Colonic mucosa (tissue), 4 donors: Measurements from ENCODE around the gene GDF9. TPM values are rescaled to one million over a fixed set of nuclear protein-coding genes. Genes with fewer than 3 reads are reported as not detected.

Source experiments
- DNase-seq: peaks from one replicate; pipeline ENCODE4 v3.0.0-alpha.2; 2020
- H3K27ac ChIP-seq: fragments of 200-600 bp; one replicate; pipeline ENCODE4 v1.8.0; 2021
- H3K27me3 ChIP-seq: fragments of 200-600 bp; one replicate; pipeline ENCODE4 v1.8.0; 2021
- H3K36me3 ChIP-seq: fragments of 200-600 bp; one replicate; pipeline ENCODE4 v1.8.0; 2021
- H3K4me1 ChIP-seq: fragments of 200-600 bp; one replicate; pipeline ENCODE4 v1.8.0; 2021; ENCODE audit warnings: mild to moderate bottlenecking
- H3K4me3 ChIP-seq: fragments of 200-600 bp; one replicate; pipeline ENCODE4 v1.8.0; 2021
- H3K9ac ChIP-seq, 2 donors: one replicate each; pipeline ENCODE4 v1.7.0; 2013; ENCODE audit warnings: control low read depth in 2 of 2, low read depth in 2 of 2, low read length in 2 of 2
- H3K9me3 ChIP-seq: fragments of 200-600 bp; one replicate; pipeline ENCODE4 v1.8.0; 2021
- CTCF ChIP-seq: fragments of 200-600 bp; IDR thresholded peaks from one replicate; pipeline ENCODE4 v1.8.0; 2022; ENCODE audit warnings: antibody characterized with exemption, mild to moderate bottlenecking
- intact Hi-C: fragments of 100-400 bp; cut with DNase I; formaldehyde crosslinking; loops from one replicate; pipeline ENCODE4 v1.14.1; 2022
- total RNA-seq, 2 donors: library from RNA; stranded (reverse); fragmentation: NEBNext Ultra II Directional in 1 of 2; extraction: Animal tissue kit (Norgen Biotek cat#: 25700) in 1 of 2; gene quantifications; one replicate each; pipeline ENCODE4 v1.2.1, GENCODE V29; 2021
- donor health status: healthy.
- donor health status: DM: no; HTN: no; CAD: no.
- donor health status: DM: no; HTN: no; CAD: no.

The GDF9 gene
- total RNA-seq, 2 donors from 2014 or later: 0.64 to 0.69 TPM

DNA sequence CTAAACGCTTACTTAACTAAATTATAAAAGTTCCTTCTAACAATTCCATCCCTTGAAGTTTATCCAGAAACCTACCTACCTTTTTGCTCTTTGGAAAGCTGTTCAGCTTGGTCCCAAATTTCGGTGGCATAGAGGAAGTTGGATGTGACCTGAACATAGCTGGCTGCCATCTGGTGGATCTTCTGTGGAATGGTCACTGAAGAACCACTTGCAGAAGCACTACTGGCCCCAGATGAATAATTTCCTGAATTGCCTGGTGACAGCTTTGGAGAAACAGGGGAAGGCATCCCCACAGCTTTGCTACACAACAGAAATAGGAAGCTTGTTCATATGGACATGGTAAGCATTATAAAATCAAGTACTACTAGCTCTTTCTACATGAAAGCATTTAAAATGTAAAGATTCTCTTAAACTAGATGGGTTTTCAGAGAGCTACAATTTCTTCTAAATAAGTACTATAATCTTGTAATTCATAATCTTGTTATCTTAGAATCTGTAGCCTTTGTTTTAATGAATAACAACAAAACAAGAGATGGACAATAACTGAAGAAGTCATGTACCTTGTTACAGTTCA, 17.1 kb upstream of the GDF9 start:
- Histone ChIP-seq H3K27ac (no peak overlapping the region), H3K27me3 (no peaks in the 10 kb centered on the region), H3K4me3 (no peak overlapping the region), H3K9me3 (no peaks in the 10 kb centered on the region), H3K4me1 (no peaks in the 10 kb centered on the region), H3K36me3 (peaks cover 5% of the 10 kb centered on the region), H3K9ac (no peak overlapping the region)
- peak; percentile 59 for TF ChIP-seq CTCF
- DNase-seq: peak; percentile 47
- intact Hi-C loops: loop anchor here (5.0 kb wide), 1 partner anchor 51 kb away; the partner anchor contains the start of gene SHROOM1

DNA sequence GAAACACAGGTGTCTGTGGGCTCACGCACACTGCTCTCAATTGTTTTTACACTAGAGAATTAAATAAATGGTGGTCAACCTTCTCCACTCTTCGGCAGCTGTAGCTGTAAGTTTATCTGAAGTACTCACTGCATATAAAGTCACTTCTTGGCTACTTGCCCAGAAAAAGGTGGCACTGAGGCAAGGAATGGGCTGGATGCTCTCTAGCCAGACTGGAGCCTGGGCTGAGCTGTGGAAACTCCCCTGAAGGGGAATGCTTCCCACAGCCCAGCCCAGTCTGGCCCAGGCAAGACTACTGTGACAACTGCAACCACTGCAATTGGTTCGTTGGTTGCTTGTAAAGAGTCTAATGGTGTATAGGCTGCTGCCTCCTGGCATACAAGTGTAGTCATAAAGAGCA, 11.7 kb upstream of the GDF9 start:
- Histone ChIP-seq H3K9ac (no peak overlapping the region), H3K27ac (no peak overlapping the region), H3K27me3 (no peaks in the 10 kb centered on the region), H3K4me3 (no peak overlapping the region), H3K36me3 (no peaks in the 10 kb centered on the region), H3K4me1 (no peaks in the 10 kb centered on the region), H3K9me3 (no peaks in the 10 kb centered on the region)
- DNase-seq: peak; percentile 70
- intact Hi-C loops: no loop called here
- no peak for TF ChIP-seq CTCF

DNA sequence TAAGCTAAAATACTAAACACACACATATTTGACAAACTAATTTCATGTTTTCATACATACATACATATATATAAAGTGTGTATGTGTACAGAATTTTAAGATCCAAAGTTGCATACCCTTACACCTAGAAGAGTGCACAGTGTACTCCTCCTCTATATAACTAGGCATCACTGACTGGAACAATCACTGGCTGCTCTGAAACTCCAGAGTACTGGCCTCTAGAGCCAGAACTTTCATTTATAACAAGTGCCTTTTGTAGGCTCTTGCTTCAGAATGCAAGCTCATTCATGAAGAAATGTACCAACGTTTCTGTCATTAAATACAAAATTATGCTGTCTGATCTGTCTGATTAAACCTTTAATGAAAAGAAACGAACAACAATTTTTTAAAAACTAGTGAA, 11.2 kb upstream of the GDF9 start:
- Histone ChIP-seq H3K4me1 (no peaks in the 10 kb centered on the region), H3K4me3 (no peak overlapping the region), H3K27ac (no peak overlapping the region), H3K36me3 (no peaks in the 10 kb centered on the region), H3K9ac (no peak overlapping the region), H3K27me3 (no peaks in the 10 kb centered on the region), H3K9me3 (no peaks in the 10 kb centered on the region)
- no peak for TF ChIP-seq CTCF
- DNase-seq: no peak
- intact Hi-C loops: no loop called here

DNA sequence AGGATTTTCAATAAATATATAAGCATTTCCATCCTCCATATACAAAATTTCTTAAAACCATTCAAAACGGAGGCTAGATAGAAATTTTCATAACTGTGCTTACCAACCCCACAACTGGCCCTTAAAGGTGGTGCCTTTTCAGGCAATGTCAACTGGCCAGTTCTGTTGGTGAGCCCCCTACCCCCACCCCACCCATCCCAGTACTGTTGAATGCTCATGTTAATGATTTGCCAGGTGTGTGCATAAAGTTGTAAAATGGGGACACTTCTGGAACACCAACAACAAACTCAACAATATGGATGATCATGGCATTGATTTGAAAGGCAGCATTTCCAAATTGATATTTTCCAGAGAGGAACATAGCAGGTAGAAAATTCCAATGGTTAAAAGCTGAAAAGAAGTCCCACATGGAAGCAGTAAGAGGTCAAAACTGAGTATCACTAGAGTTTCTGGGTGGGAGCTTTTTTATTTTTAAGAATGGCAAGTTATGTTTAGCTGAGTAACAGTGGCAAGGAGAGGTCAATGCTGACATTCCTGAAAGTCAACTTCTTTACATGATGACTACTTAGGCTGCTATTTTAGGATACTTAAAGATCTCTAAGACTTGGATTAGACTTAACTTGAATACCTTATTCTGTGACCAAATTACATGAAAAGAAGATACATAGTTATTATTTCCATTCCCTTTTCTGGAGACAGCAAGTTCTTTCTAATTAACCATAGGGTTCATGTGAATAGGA, 9.9 kb upstream of the GDF9 start:
- Histone ChIP-seq H3K9me3 (no peaks in the 10 kb centered on the region), H3K9ac (no peak overlapping the region), H3K27me3 (no peaks in the 10 kb centered on the region), H3K36me3 (no peaks in the 10 kb centered on the region), H3K4me3 (no peak overlapping the region), H3K4me1 (no peaks in the 10 kb centered on the region), H3K27ac (no peak overlapping the region)
- TF ChIP-seq CTCF: no peak
- intact Hi-C loops: no loop called here
- no peak for DNase-seq

DNA sequence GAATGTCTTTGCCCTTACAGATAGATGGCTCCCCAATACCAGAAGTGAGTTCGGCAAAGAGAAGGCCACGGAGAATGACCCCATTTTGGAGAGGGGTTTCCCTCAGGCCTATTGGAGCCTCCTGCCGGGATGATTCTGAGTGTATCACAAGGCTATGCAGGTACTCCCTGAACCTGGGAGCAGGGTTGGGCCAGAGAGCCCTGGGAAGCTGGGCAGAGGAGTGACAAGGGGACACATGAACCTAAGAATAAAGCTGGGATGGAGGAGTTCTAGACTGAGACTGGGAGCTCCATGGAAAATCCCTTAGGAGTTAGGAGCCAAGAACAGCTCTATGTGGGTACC, 7.6 kb upstream of the GDF9 start:
- Histone ChIP-seq H3K27ac (peak overlapping the region; percentile 51), H3K4me3 (no peak overlapping the region), H3K9me3 (no peaks in the 10 kb centered on the region), H3K27me3 (no peaks in the 10 kb centered on the region), H3K9ac (no peak overlapping the region), H3K36me3 (no peaks in the 10 kb centered on the region), H3K4me1 (no peaks in the 10 kb centered on the region)
- DNase-seq: no peak
- no peak for TF ChIP-seq CTCF
- intact Hi-C loops: no loop called here
